Measurements from ENCODE around the gene PARD3.

DNA sequence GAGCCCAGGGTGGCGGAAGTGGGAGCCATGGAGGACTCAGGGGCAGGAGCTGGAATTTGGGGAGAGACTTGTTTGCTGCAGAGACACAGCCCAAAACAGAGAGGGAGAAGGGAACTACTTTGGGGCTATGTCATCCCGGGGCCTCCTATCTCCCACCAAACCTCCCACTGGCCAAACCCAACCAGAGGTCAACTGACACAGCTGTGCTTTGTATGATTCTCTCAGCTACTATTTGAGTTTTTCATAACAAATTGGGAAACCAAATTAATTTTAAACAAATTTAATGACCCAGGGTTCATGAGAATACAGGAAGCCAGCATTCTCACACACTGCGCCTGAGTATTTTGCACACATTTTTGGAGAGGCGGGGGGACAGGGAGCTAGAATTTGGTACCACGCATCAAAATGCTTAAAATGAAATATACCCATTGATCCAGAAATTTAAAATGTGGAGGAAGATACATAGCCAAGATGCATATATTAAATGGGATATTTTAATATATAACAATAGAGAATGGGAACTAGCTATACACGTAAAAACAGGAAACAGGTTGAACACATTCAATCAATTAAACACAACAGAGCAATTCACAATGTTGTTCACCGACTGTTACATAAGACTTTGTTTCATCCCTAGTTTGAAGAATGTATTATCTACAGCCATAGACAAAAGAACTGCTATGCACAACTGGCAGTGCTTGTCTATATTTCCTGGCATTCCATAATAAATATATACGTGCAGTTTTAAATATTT is 105.3 kb downstream of the PARD3 start:
- no peak for TF ChIP-seq RAD21 (conservative IDR thresholded peaks at IDR 0.05 in 1 of 2, IDR thresholded peaks at IDR 0.05 in 1 of 2)
- TF ChIP-seq, protein P1, sequence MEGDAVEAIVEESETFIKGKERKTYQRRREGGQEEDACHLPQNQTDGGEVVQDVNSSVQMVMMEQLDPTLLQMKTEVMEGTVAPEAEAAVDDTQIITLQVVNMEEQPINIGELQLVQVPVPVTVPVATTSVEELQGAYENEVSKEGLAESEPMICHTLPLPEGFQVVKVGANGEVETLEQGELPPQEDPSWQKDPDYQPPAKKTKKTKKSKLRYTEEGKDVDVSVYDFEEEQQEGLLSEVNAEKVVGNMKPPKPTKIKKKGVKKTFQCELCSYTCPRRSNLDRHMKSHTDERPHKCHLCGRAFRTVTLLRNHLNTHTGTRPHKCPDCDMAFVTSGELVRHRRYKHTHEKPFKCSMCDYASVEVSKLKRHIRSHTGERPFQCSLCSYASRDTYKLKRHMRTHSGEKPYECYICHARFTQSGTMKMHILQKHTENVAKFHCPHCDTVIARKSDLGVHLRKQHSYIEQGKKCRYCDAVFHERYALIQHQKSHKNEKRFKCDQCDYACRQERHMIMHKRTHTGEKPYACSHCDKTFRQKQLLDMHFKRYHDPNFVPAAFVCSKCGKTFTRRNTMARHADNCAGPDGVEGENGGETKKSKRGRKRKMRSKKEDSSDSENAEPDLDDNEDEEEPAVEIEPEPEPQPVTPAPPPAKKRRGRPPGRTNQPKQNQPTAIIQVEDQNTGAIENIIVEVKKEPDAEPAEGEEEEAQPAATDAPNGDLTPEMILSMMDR (IDR thresholded peaks at IDR 0.05) = no peak

Data from A549 (cell line).